Jurkat, Clone E6-1 (cell line): ENCODE results near the gene ATP8B1.
"Not testable (repeated sequence)": the region's sequence is repeated elsewhere in the genome, so short reads cannot be mapped to it uniquely, and the experiment has no call there.

Experiments
- DNase-seq: peaks from one replicate; pipeline ENCODE4 v3.0.0-alpha.2; 2011; ENCODE audit warnings: low read depth, low spot score
- H3K4me3 ChIP-seq: 2 replicates; pipeline ENCODE4 v1.5.1; 2011; ENCODE audit warnings: mild to moderate bottlenecking, low read length, control low read depth, moderate library complexity

Gene ATP8B1

GRCh38 chr18:57744211-57744694 lies 58.9 kb downstream of the ATP8B1 start:
- DNase-seq: no peak

DNA sequence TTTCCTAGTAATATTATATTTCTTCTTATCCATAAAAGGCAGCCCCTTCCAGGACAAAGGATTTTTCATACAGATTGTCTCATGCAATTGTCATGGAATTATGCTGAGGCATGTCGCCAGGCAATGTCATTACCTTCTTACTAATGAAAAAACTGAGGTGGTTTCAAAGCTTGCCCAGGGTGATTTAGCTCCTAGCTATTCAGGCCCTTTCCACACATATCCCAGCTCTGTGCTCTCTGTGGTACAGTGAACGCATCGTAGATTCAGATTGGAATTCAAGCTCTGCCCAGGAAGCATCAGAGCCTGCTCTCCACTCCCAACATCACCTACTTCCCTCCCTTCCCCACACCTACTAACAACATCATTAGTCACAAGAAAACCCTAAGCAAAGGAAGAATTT lies 60.1 kb downstream of the ATP8B1 start:
- DNase-seq: no peak
- H3K4me3 ChIP-seq: no peak overlapping the region

More at GRCh38 chr18:57744211-57744694, 58.9 kb downstream of the ATP8B1 start:
- H3K4me3 ChIP-seq: no peak overlapping the region

DNA sequence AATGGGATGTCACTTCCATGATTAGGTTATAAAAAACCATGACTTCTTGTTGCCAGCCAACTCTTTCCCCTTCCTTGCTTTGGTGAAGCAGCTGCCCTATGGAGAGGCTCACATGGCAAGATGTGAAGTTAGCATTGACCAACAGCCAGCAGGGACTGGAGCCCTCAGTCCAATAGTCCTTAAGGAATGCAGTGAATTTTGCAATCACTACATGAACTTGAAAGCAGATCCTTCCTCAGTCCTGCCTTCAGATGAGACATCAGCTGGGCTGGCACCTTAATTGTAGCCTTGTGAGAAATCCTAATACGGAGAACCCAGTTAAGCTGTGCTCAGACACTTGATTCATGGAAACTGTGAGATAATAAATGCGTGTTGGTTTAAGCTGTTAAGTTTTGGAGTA lies 61.8 kb downstream of the ATP8B1 start:
- no peak for DNase-seq

GRCh38 chr18:57738078-57738477 lies 65.0 kb downstream of the ATP8B1 start:
- DNase-seq: no peak
- no peak overlapping the region for H3K4me3 ChIP-seq

More for the DNA sequence above, 61.8 kb downstream of the ATP8B1 start:
- H3K4me3 ChIP-seq: no peak overlapping the region

DNA sequence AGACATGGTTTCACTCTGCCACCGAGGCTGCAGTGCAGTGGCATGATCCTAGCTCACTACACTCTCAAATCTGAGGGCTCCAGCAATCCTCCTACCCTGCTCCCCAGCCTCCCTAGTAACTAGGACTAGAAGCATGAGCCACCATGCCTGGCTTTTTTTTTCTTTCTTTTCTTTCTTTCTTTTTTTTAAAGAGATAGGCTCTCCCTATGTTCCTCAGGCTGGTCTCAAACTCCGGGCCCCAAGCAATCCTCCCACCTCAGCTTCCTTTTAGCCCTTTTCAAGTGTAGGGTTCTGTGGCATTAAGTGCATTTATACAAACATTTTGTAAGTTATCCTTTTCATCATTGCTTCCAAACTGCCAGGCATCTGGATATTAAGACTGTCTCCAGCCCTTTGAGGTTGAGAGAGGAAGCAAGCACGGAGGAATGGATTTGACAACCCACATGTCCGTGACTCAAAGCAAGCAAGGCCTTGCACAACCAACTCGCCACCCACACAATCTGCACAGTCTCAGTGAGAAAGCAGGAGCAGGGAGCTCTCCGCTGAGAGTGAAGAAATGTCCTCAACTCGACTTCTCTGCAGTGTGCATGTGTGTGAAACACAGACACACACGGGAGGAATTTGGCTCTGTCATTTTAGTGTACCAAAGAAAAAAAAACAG lies 65.6 kb downstream of the ATP8B1 start:
- no peak for DNase-seq
- H3K4me3 ChIP-seq: no peak overlapping the region

DNA sequence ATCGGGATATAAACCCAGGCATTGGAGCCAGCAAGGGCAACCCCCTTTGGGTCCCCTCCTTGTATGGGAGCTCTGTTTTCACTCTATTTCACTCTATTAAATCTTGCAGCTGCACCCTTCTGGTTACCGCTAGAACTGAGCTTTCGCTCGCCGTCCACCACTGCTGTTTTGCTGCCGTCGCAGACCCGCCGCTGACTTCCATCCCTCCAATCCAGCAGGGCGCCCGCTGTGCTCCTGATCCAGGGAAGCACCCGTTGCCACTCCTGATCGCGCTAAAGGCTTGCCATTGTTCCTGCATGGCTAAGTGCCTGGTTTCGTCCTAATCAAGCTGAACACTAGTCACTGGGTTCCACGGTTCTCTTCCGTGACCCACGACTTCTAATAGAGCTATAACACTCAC lies 68.1 kb downstream of the ATP8B1 start:
- DNase-seq, H3K4me3 ChIP-seq: not testable (repeated sequence)

DNA sequence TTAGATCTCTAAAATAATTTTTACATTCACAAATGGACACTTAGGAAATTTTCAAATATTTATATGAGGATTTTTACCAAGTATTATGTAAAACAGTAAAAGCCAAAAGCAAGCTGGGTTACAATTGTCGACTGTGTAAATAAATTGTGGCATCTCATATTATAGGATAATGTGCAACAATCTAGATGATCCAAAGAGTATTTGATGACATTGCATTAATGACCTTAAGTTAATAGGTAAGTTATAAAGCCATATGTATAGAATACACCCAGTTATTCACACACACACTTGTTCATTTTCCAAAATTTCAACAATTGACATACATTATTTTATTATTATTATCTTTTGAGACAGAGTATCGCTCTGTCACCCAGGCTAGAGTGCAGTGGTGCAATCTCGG lies 69.3 kb downstream of the ATP8B1 start:
- DNase-seq: no peak

DNA sequence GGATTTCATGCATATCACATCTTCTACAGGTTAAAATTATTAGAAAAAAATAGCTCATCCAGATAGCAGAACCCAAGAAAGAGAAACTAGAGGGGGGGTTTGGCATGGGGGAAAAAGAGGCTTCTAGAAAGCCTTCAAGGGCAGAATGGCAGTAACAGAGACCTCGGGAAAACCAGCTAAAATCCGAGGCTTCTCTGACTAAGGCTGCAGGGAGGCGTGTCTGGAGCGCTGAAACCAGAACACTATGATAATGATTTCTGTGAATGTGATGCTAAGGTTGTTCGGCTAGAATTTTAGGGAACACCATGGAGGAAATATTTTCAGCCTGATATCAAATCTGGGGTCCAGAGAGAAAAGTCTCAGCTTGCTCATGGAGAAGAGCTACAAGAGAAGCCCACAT lies 73.0 kb downstream of the ATP8B1 start:
- H3K4me3 ChIP-seq: no peak overlapping the region
- DNase-seq: no peak

More for the DNA sequence above, 69.3 kb downstream of the ATP8B1 start:
- no peak overlapping the region for H3K4me3 ChIP-seq

DNA sequence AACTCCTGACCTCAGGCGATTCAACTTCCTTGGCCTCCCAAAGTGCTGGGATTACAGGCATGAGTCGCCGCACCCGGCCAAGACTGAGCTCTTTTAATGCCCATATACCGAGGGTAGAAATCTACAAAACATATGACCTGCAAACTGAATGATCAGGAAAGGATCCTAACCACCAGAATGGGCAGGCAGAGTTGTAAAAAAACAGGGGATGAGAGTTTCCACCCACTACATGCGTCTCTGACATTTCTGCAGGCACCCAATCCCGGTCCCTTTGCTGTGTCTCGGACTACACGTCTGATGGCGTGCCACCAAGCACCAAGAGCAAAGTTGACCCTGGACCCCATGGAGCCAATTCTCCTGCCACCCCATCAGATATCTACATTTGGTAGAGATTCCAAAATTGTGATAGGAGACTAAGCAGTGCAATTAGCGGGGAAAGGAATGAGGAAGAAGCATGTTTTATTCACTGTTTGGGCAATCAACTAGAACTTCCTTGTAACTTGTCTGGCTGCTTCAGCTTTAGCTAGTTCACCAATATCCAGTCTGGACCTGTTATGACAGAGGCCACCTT lies 74.1 kb downstream of the ATP8B1 start:
- no peak for DNase-seq
- no peak overlapping the region for H3K4me3 ChIP-seq

GRCh38 chr18:57727952-57728807 lies 74.9 kb downstream of the ATP8B1 start:
- no peak for DNase-seq
- no peak overlapping the region for H3K4me3 ChIP-seq

DNA sequence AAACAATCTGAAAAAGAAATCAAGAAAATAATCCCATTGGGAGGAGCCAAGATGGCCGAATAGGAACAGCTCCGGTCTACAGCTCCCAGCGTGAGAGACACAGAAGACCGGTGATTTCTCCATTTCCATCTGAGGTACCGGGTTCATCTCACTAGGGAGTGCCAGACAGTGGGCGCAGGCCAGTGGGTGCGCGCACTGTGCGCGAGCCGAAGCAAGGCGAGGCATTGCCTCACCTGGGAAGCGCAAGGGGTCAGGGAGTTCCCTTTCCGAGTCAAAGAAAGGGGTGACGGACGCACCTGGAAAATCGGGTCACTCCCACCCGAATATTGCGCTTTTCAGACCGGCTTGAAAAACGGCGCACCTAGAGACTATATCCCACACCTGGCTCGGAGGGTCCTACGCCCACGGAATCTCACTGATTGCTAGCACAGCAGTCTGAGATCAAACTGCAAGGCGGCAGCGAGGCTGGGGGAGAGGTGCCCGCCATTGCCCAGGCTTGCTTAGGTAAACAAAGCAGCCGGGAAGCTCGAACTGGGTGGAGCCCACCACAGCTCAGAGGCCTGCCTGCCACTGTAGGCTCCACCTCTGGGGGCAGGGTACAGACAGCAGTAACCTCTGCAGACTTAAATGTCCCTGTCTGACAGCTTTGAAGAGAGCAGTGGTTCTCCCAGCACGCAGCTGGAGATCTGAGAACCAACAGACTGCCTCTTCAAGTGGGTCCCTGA lies 83.7 kb downstream of the ATP8B1 start:
- H3K4me3 ChIP-seq, DNase-seq: not testable (repeated sequence)

DNA sequence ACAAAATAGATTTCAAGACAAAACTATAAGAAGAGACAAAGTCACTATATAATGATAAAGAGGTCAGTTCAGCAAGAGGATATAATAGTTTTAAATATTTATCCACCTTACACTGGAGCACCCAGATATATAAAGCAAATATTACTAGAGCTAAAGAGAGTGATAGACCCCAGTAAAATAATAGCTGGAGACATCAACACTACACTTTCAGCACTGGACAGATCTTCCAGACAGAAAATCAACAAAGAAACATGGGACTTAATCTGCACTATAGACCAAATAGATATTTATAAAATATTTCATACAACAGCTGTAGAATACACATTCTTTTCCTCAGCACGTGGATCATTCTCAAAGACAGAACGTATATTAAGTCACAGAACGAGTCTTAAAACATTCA lies 86.6 kb downstream of the ATP8B1 start:
- DNase-seq: no peak
- H3K4me3 ChIP-seq: no peak overlapping the region

DNA sequence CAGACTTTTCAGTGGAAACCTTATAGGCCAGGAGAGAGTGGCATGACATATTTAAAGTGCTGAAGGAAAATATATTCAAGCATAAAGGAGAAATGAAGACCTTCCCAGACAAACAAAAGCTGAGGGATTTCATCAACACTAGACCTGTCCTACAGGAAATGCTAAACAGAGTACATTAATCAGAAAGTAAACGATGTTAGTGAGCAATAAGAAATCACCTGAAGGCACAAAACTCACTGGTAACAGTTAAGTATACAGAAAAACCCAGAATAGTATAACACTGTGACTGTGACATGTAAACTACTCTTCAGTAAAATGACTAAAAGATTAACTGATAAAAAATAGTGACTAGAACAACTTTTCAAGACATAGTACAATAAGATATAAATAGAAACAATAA lies 87.4 kb downstream of the ATP8B1 start:
- H3K4me3 ChIP-seq: no peak overlapping the region
- DNase-seq: no peak

DNA sequence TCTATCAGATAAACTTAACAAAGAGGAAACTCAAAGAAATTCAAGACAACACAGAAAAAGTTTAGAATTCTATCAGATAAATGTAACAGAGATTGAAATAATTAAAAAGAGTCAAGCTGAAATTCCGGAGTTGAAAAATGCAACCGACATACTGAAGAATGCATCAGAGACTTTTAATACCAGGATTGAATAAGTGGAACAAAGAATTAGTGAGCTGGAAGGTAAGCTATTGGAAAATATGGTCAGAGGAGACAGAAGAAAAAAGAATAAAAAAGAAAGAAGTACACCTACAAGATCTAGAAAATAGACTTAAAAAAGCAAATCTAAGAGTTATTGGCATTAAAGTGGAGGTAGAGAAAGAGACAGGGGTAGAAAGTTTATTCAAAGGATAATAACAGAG lies 88.0 kb downstream of the ATP8B1 start:
- no peak overlapping the region for H3K4me3 ChIP-seq
- DNase-seq: no peak

DNA sequence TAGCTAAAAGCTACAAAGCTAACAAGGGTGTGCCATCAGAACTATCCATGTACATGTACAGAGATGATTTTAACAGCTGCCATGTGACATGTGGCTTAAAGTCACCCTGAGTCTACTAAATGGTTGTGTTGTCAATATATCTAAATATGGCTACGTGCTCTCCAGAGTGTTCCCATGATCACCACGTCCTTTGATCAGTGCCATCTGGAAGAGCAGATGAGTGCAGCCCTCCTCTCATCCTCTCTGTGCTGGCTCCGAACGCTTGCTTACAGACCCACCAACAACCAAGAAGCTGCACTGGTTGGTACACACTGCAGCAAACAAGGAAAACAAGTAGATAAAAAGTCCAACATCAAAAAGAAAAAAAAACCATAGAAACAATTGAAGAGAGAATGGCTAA lies 92.9 kb downstream of the ATP8B1 start:
- DNase-seq: no peak
- H3K4me3 ChIP-seq: no peak overlapping the region

- H3K4me3 ChIP-seq: no peak overlapping the region
- no peak for DNase-seq
Observed at GRCh38 chr18:57709335-57709734, 93.8 kb downstream of the ATP8B1 start.

- DNase-seq: no peak
- no peak overlapping the region for H3K4me3 ChIP-seq
Observed at GRCh38 chr18:57708288-57708687, 94.8 kb downstream of the ATP8B1 start.

DNA sequence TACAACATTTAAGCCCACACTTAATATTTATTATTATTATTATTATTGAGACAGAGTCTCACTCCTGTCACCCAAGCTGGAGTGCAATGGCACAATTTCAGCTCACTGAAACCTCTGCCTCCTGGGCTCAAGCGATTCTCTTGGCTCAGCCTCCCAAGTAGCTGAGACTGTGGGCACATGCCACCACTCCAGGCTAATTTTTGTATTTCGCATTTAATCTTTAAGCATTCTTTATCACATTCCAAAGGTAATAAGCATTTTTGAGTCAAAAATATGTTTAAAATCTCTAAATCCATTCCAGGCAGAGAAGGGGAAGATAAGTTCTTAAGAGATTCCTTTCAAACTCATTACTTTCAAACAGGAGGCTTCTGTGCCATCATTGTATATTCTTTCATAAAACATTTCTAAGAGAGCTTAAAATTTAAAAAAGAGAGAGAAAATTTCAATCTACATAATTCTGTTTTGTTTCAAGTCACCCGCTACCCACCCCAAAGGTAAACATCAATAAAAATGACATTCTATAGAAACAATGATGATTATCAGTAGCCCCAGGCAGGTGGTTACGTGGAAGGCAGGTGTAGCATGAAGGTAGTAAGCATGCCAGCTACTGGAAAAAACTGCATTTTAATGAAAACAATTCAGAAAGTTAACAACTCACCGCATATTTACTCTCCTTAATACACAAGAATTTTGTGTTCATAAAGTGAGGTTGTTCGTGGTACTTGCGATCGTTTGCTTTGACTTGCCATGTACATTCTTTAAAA lies 97.1 kb downstream of the ATP8B1 start:
- no peak for DNase-seq
- no peak overlapping the region for H3K4me3 ChIP-seq

- H3K4me3 ChIP-seq: no peak overlapping the region
- DNase-seq: no peak
Observed at GRCh38 chr18:57705011-57705410, 98.1 kb downstream of the ATP8B1 start.
